Measurements from ENCODE around the gene OR8A1. TPM values are rescaled to one million over a fixed set of nuclear protein-coding genes. Genes with fewer than 3 reads are reported as not detected.
"Not testable (repeated sequence)": the region's sequence is repeated elsewhere in the genome, so short reads cannot be mapped to it uniquely, and the experiment has no call there.

Gene OR8A1
- total and polyA plus RNA-seq, 4 donors: not detected

DNA sequence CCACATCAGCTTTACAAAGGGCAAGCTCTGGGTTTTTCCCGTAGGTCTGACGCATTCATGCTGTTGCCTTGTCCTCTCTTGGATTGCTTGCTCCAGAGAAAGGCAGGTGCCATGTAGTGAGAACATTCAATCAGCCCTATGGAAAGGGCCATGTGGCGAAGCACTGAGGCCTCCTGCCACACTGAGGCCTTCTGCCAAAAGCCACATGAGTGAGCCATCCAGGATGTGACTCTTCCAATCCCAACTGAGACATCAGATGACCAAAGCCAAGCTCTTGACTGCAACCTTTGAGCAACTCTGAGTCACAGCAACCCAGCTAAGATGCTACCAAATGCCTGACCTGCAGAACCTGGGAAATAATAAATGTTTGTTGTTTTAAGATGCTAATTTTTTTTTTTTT, 32.4 kb downstream of the OR8A1 start:
- Histone ChIP-seq H3K4me3 (ENCODE audit: low read length in 2 of 2) (no peak overlapping the region), H3K27me3 (ENCODE audit: control insufficient read depth in 1 of 2, insufficient read depth in 2 of 2, low read length in 1 of 2) (no peaks in the 10 kb centered on the region), H3K9me3 (ENCODE audit: control insufficient read depth, low read length) (no peaks in the 10 kb centered on the region), H3K27ac (ENCODE audit: low read depth in 1 of 2, low read length in 2 of 2) (no peak overlapping the region), H3K36me3 (ENCODE audit: control insufficient read depth in 1 of 2, insufficient read depth in 2 of 2, low read length in 1 of 2) (no peaks in the 10 kb centered on the region), H3K4me1 (ENCODE audit: control insufficient read depth in 1 of 2, insufficient read depth in 2 of 2, low read length in 2 of 2) (no peaks in the 10 kb centered on the region)
- intact Hi-C loops (cut with DNase I): no loop called here
- no peak for DNase-seq
- 78 to 86% methylated on average over 3 of the region's 3 CpGs for WGBS, 2 donors
- no peak for ATAC-seq (ENCODE audit: low FRiP score)

DNA sequence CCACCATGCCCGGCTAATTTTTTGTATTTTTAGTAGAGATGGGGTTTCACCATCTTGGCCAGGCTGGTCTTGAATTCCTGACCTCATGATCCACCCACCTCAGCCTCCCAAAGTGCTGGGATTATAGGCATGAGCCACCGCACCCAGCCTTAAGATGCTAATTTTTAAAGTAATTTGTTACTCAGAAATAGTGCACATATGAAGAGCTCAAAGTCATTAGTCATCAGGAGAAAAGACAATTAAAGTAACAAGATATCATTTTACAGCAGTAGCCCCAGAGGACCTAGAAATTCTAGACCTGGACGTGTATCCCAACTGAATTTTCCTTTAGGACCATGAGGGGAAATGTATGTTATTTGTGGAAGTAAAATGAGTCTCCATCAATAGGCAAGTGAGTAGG, 32.9 kb downstream of the OR8A1 start:
- H3K4me1 ChIP-seq (ENCODE audit: control insufficient read depth in 1 of 2, insufficient read depth in 2 of 2, low read length in 2 of 2); ATAC-seq (ENCODE audit: low FRiP score); H3K27me3 ChIP-seq (ENCODE audit: control insufficient read depth in 1 of 2, insufficient read depth in 2 of 2, low read length in 1 of 2); H3K9me3 ChIP-seq (ENCODE audit: control insufficient read depth, low read length); H3K4me3 ChIP-seq (ENCODE audit: low read length in 2 of 2); DNase-seq; intact Hi-C loops (cut with DNase I); H3K36me3 ChIP-seq (ENCODE audit: control insufficient read depth in 1 of 2, insufficient read depth in 2 of 2, low read length in 1 of 2); H3K27ac ChIP-seq (ENCODE audit: low read depth in 1 of 2, low read length in 2 of 2): not testable (repeated sequence)
- WGBS, 2 donors: 79 to 81% methylated on average over 3 of the region's 3 CpGs

DNA sequence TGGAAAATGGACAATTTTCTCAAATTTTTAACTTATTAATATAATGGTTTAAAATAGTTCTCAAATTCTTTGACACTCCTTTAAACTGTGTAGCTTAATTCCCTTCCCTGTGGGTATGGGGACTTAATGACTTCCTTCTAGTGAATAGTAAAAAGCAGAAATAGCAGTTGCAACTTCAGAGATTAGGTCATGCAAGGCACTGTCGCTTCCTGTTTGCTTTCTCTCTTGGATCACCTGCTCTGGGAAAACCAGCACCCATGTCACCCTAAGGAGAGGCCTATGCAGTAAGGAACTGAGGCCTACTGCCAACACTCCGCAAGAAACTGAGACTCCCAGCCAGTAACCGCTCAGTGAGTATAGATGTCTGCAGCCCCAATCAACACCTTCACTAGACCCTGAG, 35.9 kb downstream of the OR8A1 start:
- DNase-seq (peak in 1 of 2 donors; percentile 49), ATAC-seq (ENCODE audit: low FRiP score) (no peak)
- no peak overlapping the region for H3K27ac ChIP-seq (ENCODE audit: low read depth in 1 of 2, low read length in 2 of 2)
- intact Hi-C loops (cut with DNase I): no loop called here
- no peaks in the 10 kb centered on the region for H3K27me3 ChIP-seq (ENCODE audit: control insufficient read depth in 1 of 2, insufficient read depth in 2 of 2, low read length in 1 of 2)
- no peaks in the 10 kb centered on the region for H3K9me3 ChIP-seq (ENCODE audit: control insufficient read depth, low read length)
- no peaks in the 10 kb centered on the region for H3K36me3 ChIP-seq (ENCODE audit: control insufficient read depth in 1 of 2, insufficient read depth in 2 of 2, low read length in 1 of 2)
- no peaks in the 10 kb centered on the region for H3K4me1 ChIP-seq (ENCODE audit: control insufficient read depth in 1 of 2, insufficient read depth in 2 of 2, low read length in 2 of 2)
- WGBS, 2 donors: 83 to 86% methylated on average over 3 of the region's 3 CpGs
- H3K4me3 ChIP-seq (ENCODE audit: low read length in 2 of 2): no peak overlapping the region

DNA sequence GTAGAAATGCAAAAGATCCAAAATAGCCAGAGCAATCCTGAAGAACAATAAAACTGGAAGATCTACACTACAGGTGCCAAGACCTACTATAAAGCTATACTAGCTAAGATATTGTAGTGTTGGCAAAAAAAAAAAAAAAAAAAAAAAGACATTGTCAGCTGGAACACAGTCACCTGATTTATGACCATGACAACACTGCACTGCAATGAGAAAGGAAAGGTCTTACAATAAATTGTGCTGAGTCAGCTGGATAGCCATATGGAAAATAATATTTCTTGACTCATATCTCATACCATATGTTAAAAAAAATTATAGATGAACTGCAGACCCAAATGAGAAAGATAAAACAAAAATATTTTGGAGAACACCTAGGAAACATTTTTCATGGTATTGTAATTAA, 38.4 kb downstream of the OR8A1 start:
- H3K36me3 ChIP-seq (ENCODE audit: control insufficient read depth in 1 of 2, insufficient read depth in 2 of 2, low read length in 1 of 2): no peaks in the 10 kb centered on the region
- no peak for DNase-seq
- intact Hi-C loops (cut with DNase I): no loop called here
- H3K4me3 ChIP-seq (ENCODE audit: low read length in 2 of 2): no peak overlapping the region
- no peaks in the 10 kb centered on the region for H3K27me3 ChIP-seq (ENCODE audit: control insufficient read depth in 1 of 2, insufficient read depth in 2 of 2, low read length in 1 of 2)
- H3K27ac ChIP-seq (ENCODE audit: low read depth in 1 of 2, low read length in 2 of 2): no peak overlapping the region
- no peaks in the 10 kb centered on the region for H3K9me3 ChIP-seq (ENCODE audit: control insufficient read depth, low read length)
- no peaks in the 10 kb centered on the region for H3K4me1 ChIP-seq (ENCODE audit: control insufficient read depth in 1 of 2, insufficient read depth in 2 of 2, low read length in 2 of 2)
- ATAC-seq (ENCODE audit: low FRiP score): no peak

DNA sequence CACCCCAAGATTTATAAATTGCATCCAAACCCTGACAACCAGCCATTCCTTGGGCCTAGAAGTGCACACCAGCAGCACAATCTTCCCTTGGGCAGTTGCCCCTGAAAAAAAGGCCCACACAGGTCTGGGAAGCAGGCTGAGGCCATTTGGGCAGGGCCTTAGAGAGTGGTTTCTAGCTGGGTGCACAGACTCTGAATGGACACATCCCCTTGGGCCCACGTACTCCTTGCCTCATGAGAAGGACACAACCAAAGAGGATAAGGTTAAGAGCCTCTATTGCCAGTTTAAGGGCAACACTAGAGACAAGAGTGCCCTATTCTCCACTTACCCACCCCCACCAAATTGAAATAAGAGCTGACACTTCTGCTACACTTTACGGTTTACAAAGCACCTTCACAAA, 40.5 kb downstream of the OR8A1 start:
- H3K27me3 ChIP-seq (ENCODE audit: control insufficient read depth in 1 of 2, insufficient read depth in 2 of 2, low read length in 1 of 2): no peaks in the 10 kb centered on the region
- H3K4me1 ChIP-seq (ENCODE audit: control insufficient read depth in 1 of 2, insufficient read depth in 2 of 2, low read length in 2 of 2): no peaks in the 10 kb centered on the region
- 79 to 86% methylated on average over 2 of the region's 2 CpGs for WGBS, 2 donors
- intact Hi-C loops (cut with DNase I): no loop called here
- H3K27ac ChIP-seq (ENCODE audit: low read depth in 1 of 2, low read length in 2 of 2): no peak overlapping the region
- H3K9me3 ChIP-seq (ENCODE audit: control insufficient read depth, low read length): no peaks in the 10 kb centered on the region
- no peak for ATAC-seq (ENCODE audit: low FRiP score)
- no peak overlapping the region for H3K4me3 ChIP-seq (ENCODE audit: low read length in 2 of 2)
- DNase-seq: no peak
- H3K36me3 ChIP-seq (ENCODE audit: control insufficient read depth in 1 of 2, insufficient read depth in 2 of 2, low read length in 1 of 2): no peaks in the 10 kb centered on the region

DNA sequence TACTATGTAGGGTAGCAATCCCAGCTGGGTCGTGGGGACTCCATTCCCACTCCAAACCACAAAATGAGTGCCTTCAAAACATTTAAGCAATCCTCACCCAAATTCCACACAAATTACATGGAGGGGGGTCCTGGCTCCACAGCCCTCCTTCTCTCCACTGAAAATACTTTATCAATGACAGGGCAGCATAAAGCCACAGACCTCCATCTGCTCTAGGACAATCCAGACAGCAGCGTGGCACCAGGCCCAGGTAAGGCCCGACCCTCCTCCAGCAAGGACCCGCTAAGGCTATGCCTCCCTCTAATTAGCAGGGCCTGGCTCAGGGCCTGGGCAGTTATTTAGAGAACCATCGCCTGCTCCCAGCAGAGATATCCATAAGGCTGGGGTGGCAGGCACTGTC, 41.3 kb downstream of the OR8A1 start, which contains the start of gene PANX3:
Gene PANX3 (plus strand): TSS at position 365 of the 400 bp plus-strand sequence. CDS start 129 bp downstream, outside the sequence.
- Histone ChIP-seq H3K4me1 (ENCODE audit: control insufficient read depth in 1 of 2, insufficient read depth in 2 of 2, low read length in 2 of 2) (no peaks in the 10 kb centered on the region), H3K9me3 (ENCODE audit: control insufficient read depth, low read length) (no peaks in the 10 kb centered on the region), H3K27ac (ENCODE audit: low read depth in 1 of 2, low read length in 2 of 2) (no peak within 1 kb of the TSS), H3K27me3 (ENCODE audit: control insufficient read depth in 1 of 2, insufficient read depth in 2 of 2, low read length in 1 of 2) (no peaks in the 10 kb centered on the region), H3K4me3 (ENCODE audit: low read length in 2 of 2) (no peak within 1 kb of the TSS), H3K36me3 (ENCODE audit: control insufficient read depth in 1 of 2, insufficient read depth in 2 of 2, low read length in 1 of 2) (no peaks in the 10 kb centered on the region)
- intact Hi-C loops (cut with DNase I): no loop called here
- no peak for DNase-seq
- no peak for ATAC-seq (ENCODE audit: low FRiP score)
- WGBS, 2 donors: 69 to 74% methylated on average over 5 of the region's 5 CpGs

DNA sequence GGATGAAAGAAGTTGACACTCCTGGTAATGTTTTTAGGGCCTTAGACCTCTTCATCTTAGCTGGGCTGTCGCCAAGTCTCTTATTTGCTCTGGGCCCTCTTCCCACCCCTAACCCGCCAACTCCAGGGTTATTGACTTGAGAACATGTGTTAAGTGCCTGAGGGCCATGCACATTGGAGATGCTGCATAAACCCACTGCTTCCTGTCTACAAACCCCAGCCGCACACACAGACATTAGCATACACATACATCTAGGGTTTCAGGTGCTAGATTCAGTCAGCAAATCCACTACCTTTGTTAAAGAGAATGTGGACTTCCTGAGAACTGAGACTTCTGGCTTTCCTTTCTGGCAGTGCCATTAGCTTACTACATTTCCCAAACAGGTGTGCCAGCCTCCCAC, 42.2 kb downstream of the OR8A1 start:
- ATAC-seq (ENCODE audit: low FRiP score) (no peak), DNase-seq (no peak)
- Histone ChIP-seq H3K27ac (ENCODE audit: low read depth in 1 of 2, low read length in 2 of 2) (no peak overlapping the region), H3K4me3 (ENCODE audit: low read length in 2 of 2) (no peak overlapping the region), H3K9me3 (ENCODE audit: control insufficient read depth, low read length) (no peaks in the 10 kb centered on the region), H3K27me3 (ENCODE audit: control insufficient read depth in 1 of 2, insufficient read depth in 2 of 2, low read length in 1 of 2) (no peaks in the 10 kb centered on the region), H3K4me1 (ENCODE audit: control insufficient read depth in 1 of 2, insufficient read depth in 2 of 2, low read length in 2 of 2) (no peaks in the 10 kb centered on the region), H3K36me3 (ENCODE audit: control insufficient read depth in 1 of 2, insufficient read depth in 2 of 2, low read length in 1 of 2) (no peaks in the 10 kb centered on the region)
- intact Hi-C loops (cut with DNase I): no loop called here
- 67 to 76% methylated on average over 3 of the region's 3 CpGs for WGBS, 2 donors

DNA sequence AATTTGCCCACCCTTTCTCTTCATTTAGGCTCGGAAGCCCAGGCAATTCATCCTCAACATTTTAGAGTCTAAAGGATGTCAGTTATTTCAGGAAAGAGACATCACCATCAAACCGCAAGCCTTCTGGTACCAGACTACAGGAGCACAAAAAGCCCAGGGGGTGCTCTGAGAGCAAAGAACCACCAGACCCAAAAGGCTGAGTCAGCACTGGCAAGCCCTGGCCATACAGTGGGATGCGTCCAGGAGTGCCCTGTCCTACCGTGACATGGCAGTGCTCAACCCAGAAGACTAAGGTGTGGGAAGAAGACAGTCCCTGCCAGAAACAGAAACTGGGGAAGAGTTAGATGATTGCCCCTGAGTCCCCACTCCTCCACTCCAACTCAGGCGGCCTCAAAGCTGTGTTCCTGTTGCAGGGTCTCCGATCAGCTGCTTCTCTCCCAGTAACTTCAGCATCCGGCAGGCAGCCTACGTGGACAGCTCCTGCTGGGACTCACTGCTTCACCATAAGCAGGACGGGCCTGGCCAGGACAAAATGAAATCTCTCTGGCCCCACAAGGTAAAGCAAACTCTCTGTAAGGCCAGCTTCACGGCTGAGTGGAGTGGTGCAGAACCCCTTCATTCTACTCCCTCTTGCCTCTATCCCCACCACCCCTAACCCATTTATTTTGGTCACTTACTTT, 42.9 kb downstream of the OR8A1 start:
- intact Hi-C loops (cut with DNase I): no loop called here
- Histone ChIP-seq H3K36me3 (ENCODE audit: control insufficient read depth in 1 of 2, insufficient read depth in 2 of 2, low read length in 1 of 2) (no peaks in the 10 kb centered on the region), H3K4me3 (ENCODE audit: low read length in 2 of 2) (no peak overlapping the region), H3K4me1 (ENCODE audit: control insufficient read depth in 1 of 2, insufficient read depth in 2 of 2, low read length in 2 of 2) (no peaks in the 10 kb centered on the region), H3K9me3 (ENCODE audit: control insufficient read depth, low read length) (no peaks in the 10 kb centered on the region), H3K27me3 (ENCODE audit: control insufficient read depth in 1 of 2, insufficient read depth in 2 of 2, low read length in 1 of 2) (no peaks in the 10 kb centered on the region), H3K27ac (ENCODE audit: low read depth in 1 of 2, low read length in 2 of 2) (no peak overlapping the region)
- ATAC-seq (ENCODE audit: low FRiP score) (peak; percentile 33), DNase-seq (no peak)
- 57 to 61% methylated on average over 10 of the region's 10 CpGs for WGBS, 2 donors

DNA sequence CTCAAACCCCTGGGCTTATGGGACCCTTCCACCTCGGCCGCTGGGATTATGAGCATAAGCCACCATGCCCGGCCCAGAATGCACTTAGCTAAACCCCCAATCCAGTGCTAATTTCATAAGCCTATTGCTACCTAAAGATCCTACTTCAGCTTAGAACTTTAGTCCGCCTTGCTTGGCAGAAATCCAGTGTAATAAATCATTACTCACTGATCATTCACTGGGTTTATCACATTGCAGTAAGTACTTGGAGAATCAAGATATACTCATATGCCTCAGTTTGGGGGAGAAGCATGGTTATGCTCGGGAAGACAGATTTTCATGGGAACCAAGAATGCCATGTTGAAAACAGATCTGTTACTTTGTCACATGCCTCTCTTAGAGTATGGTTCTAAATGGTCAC, 49.1 kb downstream of the OR8A1 start:
- 72 to 76% methylated on average over 5 of the region's 5 CpGs for WGBS, 2 donors
- H3K36me3 ChIP-seq (ENCODE audit: control insufficient read depth in 1 of 2, insufficient read depth in 2 of 2, low read length in 1 of 2): no peaks in the 10 kb centered on the region
- no peaks in the 10 kb centered on the region for H3K4me1 ChIP-seq (ENCODE audit: control insufficient read depth in 1 of 2, insufficient read depth in 2 of 2, low read length in 2 of 2)
- intact Hi-C loops (cut with DNase I): no loop called here
- no peaks in the 10 kb centered on the region for H3K9me3 ChIP-seq (ENCODE audit: control insufficient read depth, low read length)
- ATAC-seq (ENCODE audit: low FRiP score) (no peak), DNase-seq (no peak)
- H3K27ac ChIP-seq (ENCODE audit: low read depth in 1 of 2, low read length in 2 of 2): no peak overlapping the region
- H3K27me3 ChIP-seq (ENCODE audit: control insufficient read depth in 1 of 2, insufficient read depth in 2 of 2, low read length in 1 of 2): no peaks in the 10 kb centered on the region
- H3K4me3 ChIP-seq (ENCODE audit: low read length in 2 of 2): no peak overlapping the region
